ENCODE results near the gene CCNYL1.

GRCh38 chr2:207783514-207783913, 72.1 kb downstream of the CCNYL1 start:
- TF ChIP-seq, protein P1, sequence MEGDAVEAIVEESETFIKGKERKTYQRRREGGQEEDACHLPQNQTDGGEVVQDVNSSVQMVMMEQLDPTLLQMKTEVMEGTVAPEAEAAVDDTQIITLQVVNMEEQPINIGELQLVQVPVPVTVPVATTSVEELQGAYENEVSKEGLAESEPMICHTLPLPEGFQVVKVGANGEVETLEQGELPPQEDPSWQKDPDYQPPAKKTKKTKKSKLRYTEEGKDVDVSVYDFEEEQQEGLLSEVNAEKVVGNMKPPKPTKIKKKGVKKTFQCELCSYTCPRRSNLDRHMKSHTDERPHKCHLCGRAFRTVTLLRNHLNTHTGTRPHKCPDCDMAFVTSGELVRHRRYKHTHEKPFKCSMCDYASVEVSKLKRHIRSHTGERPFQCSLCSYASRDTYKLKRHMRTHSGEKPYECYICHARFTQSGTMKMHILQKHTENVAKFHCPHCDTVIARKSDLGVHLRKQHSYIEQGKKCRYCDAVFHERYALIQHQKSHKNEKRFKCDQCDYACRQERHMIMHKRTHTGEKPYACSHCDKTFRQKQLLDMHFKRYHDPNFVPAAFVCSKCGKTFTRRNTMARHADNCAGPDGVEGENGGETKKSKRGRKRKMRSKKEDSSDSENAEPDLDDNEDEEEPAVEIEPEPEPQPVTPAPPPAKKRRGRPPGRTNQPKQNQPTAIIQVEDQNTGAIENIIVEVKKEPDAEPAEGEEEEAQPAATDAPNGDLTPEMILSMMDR (IDR thresholded peaks at IDR 0.05): no peak
- TF ChIP-seq POLR2A (IDR thresholded peaks at IDR 0.05) (no peak), POLR2AphosphoS5 (IDR thresholded peaks at IDR 0.05) (no peak)

All from prostate gland (tissue), 2 donors.